Measurements from ENCODE around the gene NTRK3. TPM values are rescaled to one million over a fixed set of nuclear protein-coding genes. Genes with fewer than 3 reads are reported as not detected.

NTRK3 gene
- total and polyA plus RNA-seq, 12 donors, result 0.45 to 5.6 (median 2.3) TPM

DNA sequence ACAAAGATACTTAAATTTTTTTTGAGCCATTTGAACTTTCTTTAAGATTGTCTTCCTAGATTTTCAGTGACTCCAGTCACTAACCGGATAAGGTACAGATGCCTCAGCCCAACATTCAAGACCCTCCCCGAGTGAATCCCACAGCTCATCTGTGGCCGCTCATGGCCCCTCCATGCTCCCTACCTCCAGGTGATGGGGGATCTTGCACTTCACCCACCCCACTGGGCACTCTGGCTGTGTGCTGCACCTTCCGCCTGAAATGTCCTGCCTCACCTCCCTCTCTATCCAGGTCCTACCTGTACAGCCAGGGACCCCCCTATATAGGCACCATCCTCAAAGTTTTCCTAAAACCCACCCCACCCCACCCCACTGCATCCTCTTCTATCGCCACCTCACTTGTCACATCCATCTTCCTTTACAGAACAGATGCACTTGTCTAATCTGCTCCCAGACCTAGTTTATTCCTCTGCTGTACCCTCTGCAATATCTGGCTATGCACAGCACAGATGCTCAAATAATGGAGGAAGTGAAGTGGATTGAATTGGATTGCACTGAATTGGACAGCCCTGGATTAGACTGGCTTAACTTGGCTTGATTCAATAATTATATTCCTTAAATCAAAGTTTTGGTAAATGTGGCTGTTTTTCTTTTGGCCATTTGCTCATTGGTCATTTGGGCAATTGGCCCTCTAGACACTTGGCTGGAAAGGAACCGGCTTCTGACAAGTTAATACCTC, 24.5 kb downstream of the NTRK3 start:
- H3K27ac ChIP-seq, result no peak overlapping the region
- WGBS, 2 donors, result 90 to 92% methylated on average over 6 of the region's 6 CpGs
- H3K9me3 ChIP-seq, result no peaks in the 10 kb centered on the region
- DNase-seq, result no peak
- no peaks in the 10 kb centered on the region for H3K36me3 ChIP-seq
- H3K4me3 ChIP-seq, result no peak overlapping the region
- TF ChIP-seq, protein P1, sequence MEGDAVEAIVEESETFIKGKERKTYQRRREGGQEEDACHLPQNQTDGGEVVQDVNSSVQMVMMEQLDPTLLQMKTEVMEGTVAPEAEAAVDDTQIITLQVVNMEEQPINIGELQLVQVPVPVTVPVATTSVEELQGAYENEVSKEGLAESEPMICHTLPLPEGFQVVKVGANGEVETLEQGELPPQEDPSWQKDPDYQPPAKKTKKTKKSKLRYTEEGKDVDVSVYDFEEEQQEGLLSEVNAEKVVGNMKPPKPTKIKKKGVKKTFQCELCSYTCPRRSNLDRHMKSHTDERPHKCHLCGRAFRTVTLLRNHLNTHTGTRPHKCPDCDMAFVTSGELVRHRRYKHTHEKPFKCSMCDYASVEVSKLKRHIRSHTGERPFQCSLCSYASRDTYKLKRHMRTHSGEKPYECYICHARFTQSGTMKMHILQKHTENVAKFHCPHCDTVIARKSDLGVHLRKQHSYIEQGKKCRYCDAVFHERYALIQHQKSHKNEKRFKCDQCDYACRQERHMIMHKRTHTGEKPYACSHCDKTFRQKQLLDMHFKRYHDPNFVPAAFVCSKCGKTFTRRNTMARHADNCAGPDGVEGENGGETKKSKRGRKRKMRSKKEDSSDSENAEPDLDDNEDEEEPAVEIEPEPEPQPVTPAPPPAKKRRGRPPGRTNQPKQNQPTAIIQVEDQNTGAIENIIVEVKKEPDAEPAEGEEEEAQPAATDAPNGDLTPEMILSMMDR (IDR thresholded peaks at IDR 0.05), result no peak
- peaks cover 0 to 13% (median 3%) of the 10 kb centered on the region in 7 donors for H3K27me3 ChIP-seq
- ATAC-seq, result no peak
- intact Hi-C loops (cut with DNase I), result no loop called here
- no peaks in the 10 kb centered on the region for H3K4me1 ChIP-seq

DNA sequence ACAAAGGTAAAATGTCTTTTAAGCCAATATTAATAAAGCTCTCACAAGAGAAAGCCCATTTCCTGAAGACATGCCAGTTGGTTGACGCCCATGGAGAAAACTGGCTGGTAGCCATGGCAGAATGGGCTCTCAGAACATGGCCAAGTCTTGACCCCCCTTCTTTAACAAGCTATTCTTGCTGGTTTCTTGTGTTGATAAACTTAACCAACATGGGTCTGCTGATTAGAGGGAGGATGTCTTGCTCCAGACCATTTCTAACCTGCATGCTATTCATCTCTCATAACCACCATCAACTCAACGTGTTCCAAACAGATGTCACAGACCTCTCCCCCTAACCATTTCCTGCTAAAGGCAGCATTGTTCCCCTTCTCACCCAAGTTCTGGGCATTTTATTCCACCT, 25.7 kb downstream of the NTRK3 start:
- H3K9me3 ChIP-seq, result no peaks in the 10 kb centered on the region
- TF ChIP-seq, protein P1 (IDR thresholded peaks at IDR 0.05), result no peak
- no peak overlapping the region for H3K4me3 ChIP-seq
- ATAC-seq (no peak), DNase-seq (no peak)
- 42 to 46% methylated on average over 2 of the region's 2 CpGs for WGBS, 2 donors
- intact Hi-C loops (cut with DNase I), result no loop called here
- peaks cover 0 to 15% (median 3%) of the 10 kb centered on the region in 7 donors for H3K27me3 ChIP-seq
- no peaks in the 10 kb centered on the region for H3K36me3 ChIP-seq
- H3K4me1 ChIP-seq, result no peaks in the 10 kb centered on the region
- H3K27ac ChIP-seq, result no peak overlapping the region

DNA sequence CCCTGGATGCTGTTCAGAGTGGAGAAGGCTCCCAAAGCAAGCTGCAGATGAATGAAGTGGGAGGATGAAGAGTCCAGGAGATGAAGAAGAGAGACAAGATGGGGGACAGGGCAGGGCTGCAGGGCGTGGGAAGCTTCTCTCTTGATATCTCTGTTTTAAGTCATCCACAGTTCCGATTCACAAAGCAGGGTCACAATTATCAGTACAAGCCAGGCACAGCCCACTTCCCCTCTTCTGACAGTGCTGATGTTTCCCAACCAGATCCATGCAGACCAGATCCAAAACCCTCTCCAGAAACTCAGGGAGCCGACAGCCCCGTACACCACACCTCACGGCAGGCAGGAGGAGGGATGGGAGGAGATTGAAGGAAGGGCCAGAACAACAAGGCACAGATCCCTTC, 31.1 kb downstream of the NTRK3 start:
- DNase-seq (no peak), ATAC-seq (no peak)
- 39 to 41% methylated on average over 5 of the region's 5 CpGs for WGBS, 2 donors
- TF ChIP-seq, protein P1 (IDR thresholded peaks at IDR 0.05), result no peak
- Histone ChIP-seq H3K27ac (no peak overlapping the region), H3K27me3 (peaks cover 0 to 15% (median 3%) of the 10 kb centered on the region in 7 donors), H3K9me3 (no peaks in the 10 kb centered on the region), H3K4me1 (no peaks in the 10 kb centered on the region), H3K36me3 (no peaks in the 10 kb centered on the region), H3K4me3 (no peak overlapping the region)
- intact Hi-C loops (cut with DNase I), result no loop called here

DNA sequence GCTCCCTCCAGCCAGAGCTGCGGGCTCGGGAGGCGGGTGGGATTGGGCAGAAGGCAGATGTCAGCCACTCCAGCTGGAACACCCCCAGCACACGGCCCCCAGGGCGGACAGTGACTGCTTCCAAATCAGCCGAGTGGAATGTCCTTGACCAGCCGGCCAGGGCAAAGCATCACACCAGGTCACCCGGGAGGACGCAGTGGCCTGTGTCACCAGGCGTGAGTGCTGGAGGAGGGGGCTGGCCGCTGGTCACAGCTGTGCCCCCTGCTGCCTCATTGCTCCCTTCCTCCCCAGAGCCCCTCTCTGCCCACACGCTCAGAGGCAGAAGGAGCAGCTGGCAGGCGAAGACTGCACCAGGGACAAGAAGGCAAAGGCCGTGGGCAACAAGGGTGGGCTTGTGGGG, 33.5 kb downstream of the NTRK3 start:
- ATAC-seq (peak in 2 of 8 donors; percentile 21 to 43), DNase-seq (no peak)
- no peaks in the 10 kb centered on the region for H3K36me3 ChIP-seq
- intact Hi-C loops (cut with DNase I), result no loop called here
- no peak overlapping the region for H3K27ac ChIP-seq
- H3K4me3 ChIP-seq, result no peak overlapping the region
- 65 to 69% methylated on average over 14 of the region's 14 CpGs for WGBS, 2 donors
- peaks cover 0 to 15% (median 0%) of the 10 kb centered on the region in 7 donors for H3K27me3 ChIP-seq
- no peaks in the 10 kb centered on the region for H3K9me3 ChIP-seq
- H3K4me1 ChIP-seq, result no peaks in the 10 kb centered on the region
- TF ChIP-seq, protein P1 (IDR thresholded peaks at IDR 0.05), result no peak
